ENCODE results near the gene SH3BP1.

Gene SH3BP1

GRCh38 chr22:37701141-37701786 lies 61.8 kb downstream of the SH3BP1 start:
- no peak for DNase-seq (ENCODE audit: extremely low read depth in 1 of 2, low read depth in 1 of 2)

- DNase-seq (ENCODE audit: extremely low read depth in 1 of 2, low read depth in 1 of 2) = no peak
These were observed 64.4 kb downstream of the SH3BP1 start for GRCh38 chr22:37703906-37704305.

DNA sequence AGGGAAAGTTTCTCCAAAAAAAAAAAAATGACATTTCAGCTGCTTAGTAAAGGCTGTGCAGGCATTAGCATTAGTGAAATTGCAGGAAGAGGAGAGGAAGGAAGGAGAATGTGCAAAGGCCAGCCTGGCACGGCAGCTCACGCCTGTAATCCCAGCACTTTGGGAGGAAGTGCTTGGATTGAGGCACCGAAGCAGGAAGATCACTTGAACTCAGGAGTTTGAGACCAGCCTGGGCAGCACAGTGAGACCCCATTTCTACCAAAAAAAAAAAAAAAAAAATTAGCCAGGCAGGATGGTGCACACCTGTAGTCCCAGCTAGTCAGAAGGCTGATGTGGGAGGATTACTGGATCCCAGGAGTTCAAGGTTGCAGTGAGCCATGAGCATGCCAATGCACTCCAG lies 65.2 kb downstream of the SH3BP1 start:
- DNase-seq (ENCODE audit: extremely low read depth in 1 of 2, low read depth in 1 of 2) = no peak

DNA sequence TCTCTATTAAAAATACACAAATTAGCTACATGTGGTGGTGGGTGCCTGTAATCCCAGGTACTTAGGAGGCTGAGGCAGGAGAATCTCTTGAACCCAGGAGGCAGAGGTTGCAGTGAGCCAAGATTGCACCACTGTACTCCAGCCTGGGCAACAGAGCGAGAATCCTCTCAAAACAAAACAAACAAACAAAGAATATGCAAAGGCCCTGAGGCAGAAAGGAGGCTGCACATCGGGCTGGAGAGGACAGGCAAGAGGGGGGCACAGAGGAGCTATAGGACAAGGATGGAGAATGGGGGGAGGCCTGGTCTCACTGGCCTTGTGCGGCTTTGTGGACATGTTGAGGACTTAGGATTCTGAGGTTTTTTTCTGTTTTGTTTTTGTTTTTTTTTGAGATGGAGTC lies 65.7 kb downstream of the SH3BP1 start:
- DNase-seq (ENCODE audit: extremely low read depth in 1 of 2, low read depth in 1 of 2) = no peak
